GM19099 (cell line): ENCODE data around the gene RPS6KB2.

Experiments used
- POLR2A ChIP-seq: IDR thresholded peaks from 3 replicates; pipeline ENCODE4 v1.6.1; 2011; ENCODE audit warnings: low read depth; ENCODE audit not compliant: insufficient read length; ENCODE audit errors: extremely low read depth

RPS6KB2 gene

DNA sequence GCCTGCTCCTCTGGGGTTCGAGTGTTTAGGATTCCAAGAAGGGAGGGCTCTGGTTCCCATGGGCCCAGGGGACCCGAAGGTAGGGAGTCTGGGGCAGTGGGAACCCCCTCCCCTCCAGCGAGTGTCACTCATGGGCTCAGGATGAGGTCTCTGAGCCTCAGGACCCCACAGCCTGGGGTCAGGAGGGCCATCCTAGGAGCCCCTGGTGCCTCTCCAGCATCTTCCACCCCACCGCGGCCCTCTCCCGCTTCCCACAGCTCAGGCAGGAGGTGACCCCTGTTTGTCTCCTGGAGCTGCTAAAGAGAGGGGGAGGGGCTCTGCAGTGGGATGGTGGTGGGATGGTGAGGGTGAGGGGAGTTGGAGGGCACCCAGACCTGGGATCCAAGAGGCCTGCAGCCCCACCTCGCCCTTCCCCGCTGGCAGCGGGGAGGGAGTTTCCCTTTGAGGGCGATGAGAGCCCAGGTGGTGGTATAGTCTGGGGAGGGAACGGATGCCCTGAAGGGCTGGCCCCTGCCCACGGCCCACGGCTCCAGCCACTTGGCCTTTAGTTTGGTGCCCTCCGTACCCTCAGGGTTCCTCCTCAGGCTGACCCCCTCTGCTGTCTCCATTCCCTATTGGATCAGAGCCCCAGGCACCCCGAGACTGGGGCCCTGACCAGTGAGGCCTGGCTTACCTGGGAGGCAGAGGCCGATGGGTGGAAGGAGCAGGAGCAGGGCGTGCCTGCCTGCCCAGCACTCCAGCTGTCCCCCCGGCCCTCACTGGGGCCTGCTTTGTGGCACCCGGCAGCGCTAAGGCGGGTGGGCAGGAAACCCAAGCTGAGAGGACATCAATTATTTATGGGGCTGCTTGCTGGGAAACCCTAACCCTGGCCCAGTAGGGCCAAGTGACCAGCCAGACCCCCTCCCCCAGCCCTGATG lies 25.8 kb downstream of the RPS6KB2 start:
- TF ChIP-seq POLR2A = no peak

DNA sequence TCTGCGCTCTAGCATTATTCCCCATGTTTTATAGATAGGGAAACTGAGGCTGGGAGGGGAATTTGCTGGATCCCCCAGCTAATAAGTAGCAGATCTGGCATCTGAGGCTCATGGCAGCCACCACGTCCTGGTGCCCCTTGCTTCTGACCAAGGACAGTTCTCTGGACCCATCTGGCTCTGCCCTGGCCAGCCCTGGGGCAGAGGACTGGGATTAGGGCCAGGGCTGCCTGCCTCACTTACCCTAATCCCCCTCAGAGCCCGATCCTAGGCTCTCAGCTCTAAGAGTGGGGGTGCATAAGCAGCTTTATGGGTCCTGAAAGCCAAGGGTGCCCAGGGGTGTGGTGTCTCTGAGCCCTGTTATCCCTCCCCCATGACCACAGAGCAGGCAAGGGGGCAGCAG lies 26.8 kb downstream of the RPS6KB2 start, which contains the start of gene CABP4:
Gene CABP4, plus strand, starts transcription at position 301 of the 400 bp plus-strand sequence. Its CDS starts 70 bp downstream, at position 371.
- TF ChIP-seq POLR2A = no peak

DNA sequence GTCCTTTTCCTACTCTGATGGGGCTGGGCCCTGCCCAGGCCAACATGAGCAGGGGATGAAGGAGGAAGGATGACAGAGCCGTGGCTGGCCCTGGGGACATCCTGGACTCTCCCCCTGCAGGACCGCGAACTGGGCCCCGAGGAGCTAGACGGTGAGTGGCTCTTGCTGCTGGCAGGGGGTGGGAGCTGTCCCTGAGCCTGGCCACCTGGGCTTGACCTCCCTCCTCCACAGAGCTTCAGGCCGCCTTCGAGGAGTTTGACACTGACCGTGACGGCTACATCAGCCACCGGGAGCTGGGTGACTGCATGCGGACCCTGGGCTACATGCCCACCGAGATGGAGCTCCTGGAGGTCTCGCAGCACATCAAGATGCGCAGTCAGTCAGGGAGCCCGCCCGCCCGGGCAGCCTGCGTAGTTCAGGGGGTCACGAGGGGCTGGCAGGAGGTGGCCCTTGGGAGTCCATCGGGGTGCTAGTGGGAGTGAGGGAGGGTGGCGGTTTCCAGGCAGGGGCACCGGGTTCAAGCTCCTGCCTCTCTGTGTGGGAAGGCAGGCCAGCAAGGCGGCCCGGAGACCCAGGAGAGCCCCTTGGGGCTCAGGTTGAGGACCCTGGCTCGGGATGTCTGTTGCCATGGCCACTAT lies 27.9 kb downstream of the RPS6KB2 start:
- no peak for TF ChIP-seq POLR2A

DNA sequence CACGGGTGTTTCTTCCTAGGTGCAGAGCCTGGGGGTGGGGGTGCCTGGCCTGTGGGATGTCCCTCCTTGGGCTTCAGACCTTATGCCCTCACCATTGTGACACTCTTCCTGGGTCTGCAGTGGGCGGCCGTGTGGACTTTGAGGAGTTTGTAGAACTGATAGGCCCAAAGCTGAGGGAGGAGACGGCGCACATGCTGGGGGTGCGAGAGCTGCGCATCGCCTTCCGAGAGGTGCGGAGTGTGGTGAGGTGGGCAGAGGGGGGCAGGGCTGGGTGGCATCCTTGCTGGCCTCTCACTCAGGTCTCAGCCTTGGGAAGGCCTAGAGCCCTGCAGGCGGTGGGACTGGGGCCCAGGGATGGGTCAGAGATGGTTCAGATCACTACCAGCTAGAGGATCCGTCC lies 29.2 kb downstream of the RPS6KB2 start:
- TF ChIP-seq POLR2A = no peak

DNA sequence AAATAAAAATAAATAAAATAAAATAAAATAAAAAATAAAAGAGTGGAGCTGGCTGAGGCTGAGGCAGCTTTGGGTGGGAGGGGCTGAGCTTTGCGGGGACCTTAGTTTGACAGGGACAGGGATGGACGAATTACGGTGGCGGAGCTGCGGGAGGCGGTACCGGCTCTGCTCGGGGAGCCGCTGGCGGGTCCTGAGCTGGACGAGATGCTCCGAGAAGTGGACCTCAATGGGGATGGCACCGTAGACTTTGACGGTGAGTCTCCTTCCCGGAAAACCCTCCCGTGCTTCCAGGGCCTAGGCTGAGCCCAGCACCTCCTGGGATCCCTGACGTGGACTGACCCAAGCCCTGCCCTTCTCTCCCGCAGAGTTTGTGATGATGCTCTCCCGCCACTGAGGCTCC lies 30.0 kb downstream of the RPS6KB2 start:
- no peak for TF ChIP-seq POLR2A

DNA sequence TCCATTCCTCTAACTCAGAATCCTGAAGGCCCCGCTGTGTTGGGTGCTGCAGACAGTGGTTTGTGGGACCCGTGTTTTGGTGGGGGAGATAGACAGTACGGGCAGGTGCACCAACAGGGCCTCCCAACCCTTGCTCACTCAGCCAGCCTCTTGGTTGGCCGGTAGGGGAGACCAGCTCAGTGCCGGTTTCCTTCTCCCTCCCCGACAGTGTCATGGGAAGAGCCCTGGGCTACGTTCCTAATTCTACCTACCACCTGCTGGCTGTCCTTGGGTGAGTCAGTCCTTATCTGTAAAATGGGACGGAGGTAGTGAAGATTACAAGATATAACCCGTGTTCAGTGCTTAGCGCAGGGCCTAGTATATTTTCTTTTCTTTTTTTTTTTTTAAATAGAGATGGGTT lies 34.9 kb downstream of the RPS6KB2 start:
- no peak for TF ChIP-seq POLR2A

DNA sequence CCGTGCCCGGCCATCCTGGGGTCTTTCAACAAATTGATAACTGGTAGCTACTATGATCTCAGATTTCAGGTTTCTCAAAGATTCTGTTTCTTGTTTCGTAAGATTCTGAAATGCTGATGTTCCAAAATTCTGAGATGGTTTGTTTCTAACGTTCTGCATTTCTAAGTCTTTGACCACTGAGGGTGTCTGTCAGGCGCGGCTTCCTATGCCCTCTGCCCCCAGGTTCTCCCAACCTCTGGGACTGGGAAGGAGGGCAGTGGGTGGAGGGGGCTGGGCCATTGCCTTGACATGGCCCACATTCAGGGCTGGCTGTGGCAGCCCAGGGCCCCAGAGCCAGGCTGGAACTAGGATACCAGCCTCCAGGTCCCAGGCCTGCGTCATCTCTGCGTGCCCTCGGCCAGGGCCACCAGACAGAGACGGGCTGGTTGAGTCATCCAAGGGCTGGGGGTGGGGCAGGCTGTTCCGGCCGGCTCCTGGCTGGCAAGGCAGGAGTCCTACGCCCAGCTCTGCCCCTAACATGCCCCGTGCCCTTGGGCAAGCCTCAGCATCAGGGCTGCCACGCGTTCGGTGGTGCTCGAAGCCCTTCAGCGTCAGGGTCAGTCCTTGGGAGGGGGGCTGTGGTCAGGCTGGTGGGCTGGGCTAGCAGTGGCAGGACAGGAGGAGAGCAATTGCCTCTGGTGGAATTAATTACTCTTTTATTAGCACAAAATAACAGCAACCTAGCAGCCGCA lies 35.6 kb downstream of the RPS6KB2 start:
- no peak for TF ChIP-seq POLR2A

DNA sequence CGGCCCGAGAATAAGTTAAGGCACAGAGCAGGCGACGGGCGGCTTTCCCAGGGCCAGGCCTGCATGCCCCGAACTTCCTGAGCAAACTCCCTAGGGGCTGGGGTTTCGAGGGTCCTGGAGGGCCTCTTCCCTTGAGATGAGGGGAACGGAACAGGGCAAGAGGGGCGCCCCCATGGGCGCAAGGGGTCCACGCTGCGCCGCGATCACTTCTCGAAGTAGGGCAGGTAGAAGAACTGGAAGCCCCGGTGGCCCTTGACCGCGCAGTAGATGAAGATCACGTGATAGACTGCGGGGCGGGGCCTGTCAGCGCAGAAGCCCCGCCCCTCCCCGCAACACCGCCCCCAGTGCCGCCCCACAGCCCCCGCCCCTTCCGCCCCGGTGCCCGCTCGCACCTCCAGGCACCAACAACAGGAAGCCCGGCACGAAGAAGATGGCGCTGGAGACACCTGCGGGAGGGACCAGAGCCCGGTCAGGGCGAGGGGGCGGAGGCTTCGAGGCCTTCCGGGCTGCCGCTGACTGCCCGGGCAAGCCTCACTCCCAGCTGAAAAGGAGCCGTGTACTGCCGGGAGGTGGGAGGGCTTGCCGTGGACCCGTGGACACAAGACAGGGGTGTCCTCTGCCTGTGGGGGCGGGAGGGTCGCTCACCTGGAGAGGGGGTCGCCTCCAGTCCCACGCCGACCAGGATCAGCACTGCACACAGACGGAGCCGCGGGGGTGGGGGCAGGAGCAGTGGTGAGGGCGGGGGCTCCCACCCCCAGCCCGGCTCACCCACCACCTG lies 36.3 kb downstream of the RPS6KB2 start:
- TF ChIP-seq POLR2A = peak; percentile 83

DNA sequence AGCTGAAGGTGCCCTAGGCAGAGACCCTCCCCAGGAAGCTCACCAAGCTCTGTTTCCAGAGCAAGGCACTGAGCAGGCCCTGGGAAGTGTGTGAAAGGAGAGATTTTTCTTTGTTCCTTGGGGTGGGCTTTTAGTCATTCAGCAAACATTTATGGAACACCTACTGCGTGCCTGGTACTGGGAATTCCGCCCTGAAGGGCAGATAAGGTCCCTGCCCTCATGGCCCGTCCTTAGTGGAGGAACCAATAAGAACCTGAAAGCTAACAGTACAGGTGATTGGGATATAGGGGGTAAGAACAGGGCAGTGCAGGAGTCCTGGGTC lies 36.9 kb downstream of the RPS6KB2 start:
- no peak for TF ChIP-seq POLR2A

DNA sequence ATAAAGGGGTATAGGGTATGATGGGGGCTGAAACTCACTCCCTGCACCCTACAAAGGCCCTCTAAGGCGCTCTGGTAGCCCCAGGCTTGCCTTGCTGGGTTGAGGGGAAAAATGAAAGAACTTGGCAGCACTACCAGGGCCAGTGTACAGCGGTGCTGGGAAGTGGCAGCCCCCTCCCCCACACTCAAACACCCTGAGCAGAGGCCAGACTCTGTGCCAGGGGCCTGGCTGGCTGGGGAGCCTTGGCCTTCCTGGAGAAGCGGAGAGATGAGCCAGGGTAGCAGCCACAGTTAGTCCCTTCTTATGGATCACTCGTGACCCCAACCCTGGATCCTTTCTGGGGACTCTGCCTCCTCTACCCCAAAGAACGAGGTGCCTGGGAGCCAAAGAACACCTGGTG lies 38.1 kb downstream of the RPS6KB2 start:
- TF ChIP-seq POLR2A = no peak

DNA sequence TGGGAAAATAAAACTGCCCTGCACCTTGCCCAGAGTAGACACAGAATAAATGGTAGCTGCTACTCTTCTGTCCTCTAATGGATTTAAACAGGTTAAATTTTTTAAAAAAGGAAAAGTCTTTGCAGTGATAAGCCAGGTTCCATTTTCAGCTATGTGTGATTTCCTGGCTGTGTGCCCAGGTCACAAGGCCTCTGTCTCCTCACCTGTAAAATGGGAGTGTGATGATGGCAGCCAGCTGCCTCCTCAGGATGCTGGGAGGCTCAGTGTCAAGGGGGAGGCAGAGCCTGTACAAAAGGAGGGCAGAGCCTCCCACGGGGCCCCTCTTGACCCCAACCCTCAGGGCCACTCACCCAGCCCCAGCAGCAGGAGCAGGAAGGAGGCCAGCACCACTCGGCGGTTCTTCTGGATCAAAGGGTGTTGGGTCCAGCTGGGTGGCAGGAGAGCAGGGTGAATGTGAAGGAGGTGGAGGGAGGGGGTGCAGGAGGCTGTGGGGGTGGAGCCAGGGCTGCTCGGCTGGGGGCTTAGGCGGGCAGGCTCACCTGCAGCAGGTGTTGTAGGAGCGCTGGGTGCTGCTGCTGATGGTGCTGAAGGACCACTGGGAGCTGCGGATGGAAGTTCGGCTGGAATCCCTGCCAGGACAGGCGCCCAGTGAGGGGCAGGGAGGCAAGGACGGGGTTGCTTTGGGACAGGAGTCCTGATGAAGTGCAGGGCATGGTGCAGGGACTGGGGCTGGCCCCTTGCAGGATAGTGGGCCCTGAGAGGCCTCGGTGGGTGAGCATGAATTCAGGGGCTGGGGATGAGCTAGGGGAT lies 38.9 kb downstream of the RPS6KB2 start:
- no peak for TF ChIP-seq POLR2A

DNA sequence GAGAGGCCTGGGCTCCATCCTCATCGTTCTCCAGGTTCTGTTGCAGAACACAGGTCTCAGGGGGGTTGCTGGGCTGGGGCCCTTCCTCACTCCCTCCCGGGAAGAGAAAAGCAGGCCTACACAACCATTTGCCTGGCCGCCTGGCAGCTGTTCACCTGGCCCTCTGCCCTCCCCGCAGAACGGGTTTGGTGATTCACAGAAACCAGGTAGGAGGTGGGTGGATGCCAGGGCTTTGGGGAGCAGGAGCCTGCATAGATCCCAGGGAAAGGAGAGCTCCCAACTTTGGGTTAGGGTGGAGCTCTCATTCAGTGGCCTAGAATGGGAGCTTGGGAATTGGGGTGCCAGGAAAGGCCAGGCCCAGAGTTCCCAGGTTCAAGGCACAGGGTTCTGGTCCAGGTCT lies 39.8 kb downstream of the RPS6KB2 start:
- TF ChIP-seq POLR2A = no peak

DNA sequence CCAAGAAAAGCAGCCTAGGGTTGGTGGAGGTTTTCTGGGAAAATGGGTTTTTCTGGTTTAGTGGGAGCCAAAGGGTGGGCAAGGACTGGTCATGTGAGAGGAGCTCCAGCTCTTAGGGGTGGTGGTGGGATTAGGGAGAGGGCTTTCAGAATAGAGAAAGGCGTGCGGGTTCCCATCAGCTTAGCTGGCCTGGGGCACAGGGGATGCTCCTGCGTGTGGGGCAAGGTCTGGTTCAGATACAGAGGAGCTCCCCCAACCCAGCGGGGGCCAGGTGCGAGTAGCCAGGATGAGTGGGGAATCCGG lies 40.1 kb downstream of the RPS6KB2 start:
- no peak for TF ChIP-seq POLR2A

DNA sequence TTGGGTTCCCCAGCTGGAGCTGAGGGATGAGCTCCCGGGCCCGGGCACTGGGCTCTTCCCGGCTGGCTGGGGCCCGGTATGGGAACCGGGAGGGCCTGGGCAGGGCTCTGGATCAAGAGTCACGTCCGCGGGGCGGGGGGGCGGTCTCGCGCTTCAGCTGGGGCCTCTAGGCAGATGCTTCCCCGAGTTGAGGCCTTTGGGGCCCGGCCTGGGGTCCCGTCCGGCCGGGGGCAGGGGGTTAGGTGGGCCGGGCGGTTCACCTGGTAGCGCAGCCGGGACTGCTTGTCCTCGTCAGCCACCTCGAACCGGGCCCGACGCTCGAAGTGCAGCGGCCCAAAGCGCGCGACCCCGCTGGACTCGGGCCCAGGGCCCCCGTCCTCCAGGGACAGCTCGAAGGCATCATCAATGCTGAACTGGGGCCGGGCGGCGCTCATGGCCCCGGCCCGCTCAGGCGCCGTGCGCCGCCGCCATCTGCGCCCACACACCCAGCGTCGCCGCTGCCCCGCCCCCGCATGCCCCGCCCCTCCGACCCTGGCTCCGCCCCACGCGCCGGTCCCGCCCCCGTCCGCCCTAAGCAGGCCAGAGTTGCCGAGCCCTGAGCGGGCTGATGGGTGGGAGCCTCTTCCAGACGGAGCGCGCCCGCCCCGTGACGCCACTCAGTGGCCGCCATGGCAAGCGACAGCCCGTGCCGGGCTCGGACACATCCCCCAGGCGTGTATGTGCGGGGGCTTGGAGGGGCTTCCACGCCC lies 40.6 kb downstream of the RPS6KB2 start, which contains the start of gene TMEM134:
Gene TMEM134, minus strand, starts transcription at position 493 of the 749 bp plus-strand sequence. Its CDS starts 59 bp downstream, at position 434.
- peak; percentile 83 for TF ChIP-seq POLR2A

DNA sequence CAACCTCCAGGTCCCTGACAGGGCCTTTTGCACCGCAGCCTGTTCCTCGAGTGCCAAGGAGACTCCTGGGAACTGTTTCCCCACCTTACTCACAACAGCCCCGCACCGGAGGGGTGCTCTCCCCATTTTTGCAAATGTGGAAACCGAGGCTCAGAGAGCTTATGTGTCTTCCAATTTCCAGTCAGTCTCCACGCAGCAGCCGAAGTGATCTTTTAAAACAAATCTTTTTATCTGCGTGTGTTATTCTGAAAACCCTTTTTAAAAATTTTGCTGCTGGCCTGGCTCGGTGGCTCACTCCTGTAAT lies 41.2 kb downstream of the RPS6KB2 start:
- no peak for TF ChIP-seq POLR2A
